WTC11 (cell line): ENCODE results near the gene THBD. TPM values are rescaled to one million over a fixed set of nuclear protein-coding genes. Genes with fewer than 3 reads are reported as not detected.

ENCODE experiments used
- ATAC-seq: fragments of 200-7000 bp; cut with Tn5 transposase; 2 replicates; pipeline ENCODE4 v1.10.0; 2021; ENCODE audit warnings: mild to moderate bottlenecking, moderate library complexity
- CTCF ChIA-PET: fragments of 300-600 bp; sonication (Branson Sonifier 250); formaldehyde crosslinking; loops from one replicate; lab custom pipeline; 2021; ENCODE audit warnings: antibody characterized with exemption; lab: Charles Lee
- POLR2A ChIA-PET: fragments of 350-600 bp; sonication (Branson Sonifier 250); formaldehyde crosslinking; loops from one replicate; lab custom pipeline; 2021; ENCODE audit warnings: antibody characterized with exemption; lab: Charles Lee
- DNase-seq: peaks from one replicate; pipeline ENCODE4 v3.0.0; 2021; ENCODE audit warnings: low spot score
- H3K27ac Mint-ChIP-seq: 2 replicates; pipeline ENCODE4 v1.8.0; 2021; ENCODE audit warnings: mixed read lengths
- H3K27me3 Mint-ChIP-seq: 2 replicates; pipeline ENCODE4 v1.8.0; 2021; ENCODE audit warnings: low read depth, mild to moderate bottlenecking, moderate library complexity, mixed read lengths
- H3K36me3 Mint-ChIP-seq: 2 replicates; pipeline ENCODE4 v1.8.0; 2021; ENCODE audit warnings: mixed read lengths
- H3K4me1 Mint-ChIP-seq: 2 replicates; pipeline ENCODE4 v1.8.0; 2022; ENCODE audit warnings: mixed read lengths
- H3K4me3 Mint-ChIP-seq: 2 replicates; pipeline ENCODE4 v1.8.0; 2021; ENCODE audit warnings: mild to moderate bottlenecking, moderate library complexity, mixed read lengths
- H3K9me3 Mint-ChIP-seq: 2 replicates; pipeline ENCODE4 v1.8.0; 2021; ENCODE audit warnings: mixed read lengths
- ATF1 ChIP-seq: sonication (generic); formaldehyde crosslinking; IDR thresholded peaks from 2 replicates; pipeline ENCODE4 v1.8.1; 2023; ENCODE audit warnings: mild to moderate bottlenecking, moderate library complexity, missing genetic modification reagents
- CBFB ChIP-seq: sonication (generic); formaldehyde crosslinking; IDR thresholded peaks from 2 replicates; pipeline ENCODE4 v1.8.1; 2022; ENCODE audit warnings: mild to moderate bottlenecking, low read depth, missing genetic modification reagents
- CREM ChIP-seq: sonication (generic); formaldehyde crosslinking; IDR thresholded peaks from 2 replicates; pipeline ENCODE4 v1.8.1; 2022; ENCODE audit warnings: mild to moderate bottlenecking, missing genetic modification reagents, moderate library complexity
- CTCF ChIP-seq: fragments of 200-600 bp; IDR thresholded peaks from 2 replicates; pipeline ENCODE4 v1.8.0; 2022; ENCODE audit warnings: antibody characterized with exemption
- E2F4 ChIP-seq: sonication (generic); formaldehyde crosslinking; IDR thresholded peaks from 2 replicates; pipeline ENCODE4 v1.8.1; 2022; ENCODE audit warnings: low read depth, mild to moderate bottlenecking, moderate library complexity, missing genetic modification reagents, borderline replicate concordance
- ETV6 ChIP-seq: sonication (generic); formaldehyde crosslinking; IDR thresholded peaks from 2 replicates; pipeline ENCODE4 v1.8.1; 2022; ENCODE audit warnings: mild to moderate bottlenecking, missing genetic modification reagents
- GABPB1 ChIP-seq: sonication (generic); formaldehyde crosslinking; IDR thresholded peaks from 2 replicates; pipeline ENCODE4 v1.8.1; 2023; ENCODE audit warnings: mild to moderate bottlenecking, missing genetic modification reagents
- MXD4 ChIP-seq: fragments of 250-450 bp; sonication (Bioruptor Pico); IDR thresholded peaks from 2 replicates; pipeline ENCODE4 v1.8.0; 2021; ENCODE audit warnings: mild to moderate bottlenecking, moderate library complexity, borderline replicate concordance
- NR2C2 ChIP-seq: sonication (generic); formaldehyde crosslinking; IDR thresholded peaks from 2 replicates; pipeline ENCODE4 v1.8.0; 2022; ENCODE audit warnings: mild to moderate bottlenecking, missing genetic modification reagents
- OVOL2 ChIP-seq: fragments of 250-450 bp; sonication (Bioruptor Pico); IDR thresholded peaks from 2 replicates; pipeline ENCODE4 v1.9.0; 2021; ENCODE audit warnings: mild to moderate bottlenecking, borderline replicate concordance
- PRDM15 ChIP-seq: sonication (generic); formaldehyde crosslinking; IDR thresholded peaks from 2 replicates; pipeline ENCODE4 v1.8.0; 2022; ENCODE audit warnings: missing genetic modification reagents
- SMAD3 ChIP-seq: sonication (generic); formaldehyde crosslinking; IDR thresholded peaks from 2 replicates; pipeline ENCODE4 v1.8.0; 2022; ENCODE audit warnings: missing genetic modification reagents, mild to moderate bottlenecking, borderline replicate concordance
- SOX15 ChIP-seq: fragments of 250-450 bp; sonication (Bioruptor Pico); IDR thresholded peaks from 2 replicates; pipeline ENCODE4 v1.9.0; 2021; ENCODE audit warnings: mild to moderate bottlenecking
- TCF7 ChIP-seq: sonication (generic); formaldehyde crosslinking; IDR thresholded peaks from 2 replicates; pipeline ENCODE4 v1.8.0; 2022; ENCODE audit warnings: mild to moderate bottlenecking, low read depth, missing genetic modification reagents, moderate library complexity
- TEAD1 ChIP-seq: sonication (generic); formaldehyde crosslinking; IDR thresholded peaks from 2 replicates; pipeline ENCODE4 v1.8.0; 2022; ENCODE audit warnings: mild to moderate bottlenecking, missing genetic modification reagents
- TEAD4 ChIP-seq: sonication (generic); formaldehyde crosslinking; IDR thresholded peaks from 2 replicates; pipeline ENCODE4 v1.8.0; 2022; ENCODE audit warnings: mild to moderate bottlenecking, missing genetic modification reagents
- ZNF532 ChIP-seq: fragments of 250-450 bp; sonication (Bioruptor Pico); IDR thresholded peaks from 2 replicates; pipeline ENCODE4 v1.9.0; 2021; ENCODE audit warnings: mild to moderate bottlenecking, borderline replicate concordance
- ZNF671 ChIP-seq: fragments of 250-450 bp; sonication (Bioruptor Pico); IDR thresholded peaks from 2 replicates; pipeline ENCODE4 v1.8.0; 2021; ENCODE audit warnings: mild to moderate bottlenecking
- total RNA-seq: library from RNA; stranded (reverse); gene quantifications from 3 replicates; pipeline ENCODE4 v1.2.3, GENCODE V29; 2021
- TF ChIP-seq, protein P1 (sequence below): sonication (generic); formaldehyde crosslinking; IDR thresholded peaks from 2 replicates; pipeline ENCODE4 v1.8.1; 2022; ENCODE audit warnings: mild to moderate bottlenecking, missing genetic modification reagents, moderate library complexity, borderline replicate concordance

THBD gene
- total RNA-seq, 1 experiment from 2014 or later = 1.0 TPM

GRCh38 chr20:23010096-23010495 is 39.4 kb downstream of the THBD start:
- H3K4me1 Mint-ChIP-seq = peaks cover 9% of the 10 kb centered on the region
- H3K27ac Mint-ChIP-seq = no peak overlapping the region
- DNase-seq (no peak), ATAC-seq (no peak)
- H3K36me3 Mint-ChIP-seq = no peaks in the 10 kb centered on the region
- H3K4me3 Mint-ChIP-seq = no peak overlapping the region
- no peaks in the 10 kb centered on the region; the same call in 1 of the 2 replicates for H3K27me3 Mint-ChIP-seq
- CTCF ChIA-PET = interaction anchor here (1.4 kb wide), 1 partner anchor 35 kb away, joined by 4 read pairs; no protein-coding TSS in a partner anchor
- TF ChIP-seq ZNF532 (CRISPR knock-in tag) (no peak), ATF1 (CRISPR knock-in tag) (no peak), CTCF (no peak), CBFB (CRISPR knock-in tag) (no peak), E2F4 (CRISPR knock-in tag) (no peak)
- TF ChIP-seq, all 79 proteins: peak for 0
- POLR2A ChIA-PET = no interaction called here
- 0 out of 2 replicates have a peak, but pooled peaks cover 3% of the 10 kb centered on the region for H3K9me3 Mint-ChIP-seq

GRCh38 chr20:23009636-23010035 is 39.8 kb downstream of the THBD start:
- no peak overlapping the region for H3K4me3 Mint-ChIP-seq
- peaks cover 9% of the 10 kb centered on the region for H3K4me1 Mint-ChIP-seq
- H3K27me3 Mint-ChIP-seq = no peaks in the 10 kb centered on the region; the same call in 1 of the 2 replicates
- CTCF ChIA-PET = interaction anchor here (1.4 kb wide), 1 partner anchor 35 kb away, joined by 4 read pairs; no protein-coding TSS in a partner anchor
- no peaks in the 10 kb centered on the region for H3K9me3 Mint-ChIP-seq
- DNase-seq (no peak), ATAC-seq (no peak)
- H3K36me3 Mint-ChIP-seq = no peaks in the 10 kb centered on the region
- POLR2A ChIA-PET = no interaction called here
- no peak overlapping the region for H3K27ac Mint-ChIP-seq
- TF ChIP-seq TEAD1 = no peak
- TF ChIP-seq CREM (CRISPR knock-in tag) = no peak
- TF ChIP-seq MXD4 (CRISPR knock-in tag) = no peak
- TF ChIP-seq OVOL2 (CRISPR knock-in tag) = no peak
- no peak for TF ChIP-seq TEAD4 (CRISPR knock-in tag)
- no peak for TF ChIP-seq TCF7
- no peak for TF ChIP-seq SOX15 (CRISPR knock-in tag)
- no peak for TF ChIP-seq GABPB1 (CRISPR knock-in tag)
- TF ChIP-seq ZNF671 (CRISPR knock-in tag) = no peak
- TF ChIP-seq, protein P1, sequence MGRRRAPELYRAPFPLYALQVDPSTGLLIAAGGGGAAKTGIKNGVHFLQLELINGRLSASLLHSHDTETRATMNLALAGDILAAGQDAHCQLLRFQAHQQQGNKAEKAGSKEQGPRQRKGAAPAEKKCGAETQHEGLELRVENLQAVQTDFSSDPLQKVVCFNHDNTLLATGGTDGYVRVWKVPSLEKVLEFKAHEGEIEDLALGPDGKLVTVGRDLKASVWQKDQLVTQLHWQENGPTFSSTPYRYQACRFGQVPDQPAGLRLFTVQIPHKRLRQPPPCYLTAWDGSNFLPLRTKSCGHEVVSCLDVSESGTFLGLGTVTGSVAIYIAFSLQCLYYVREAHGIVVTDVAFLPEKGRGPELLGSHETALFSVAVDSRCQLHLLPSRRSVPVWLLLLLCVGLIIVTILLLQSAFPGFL = no peak
- TF ChIP-seq ETV6 = no peak
- TF ChIP-seq NR2C2 (CRISPR knock-in tag) = no peak
- TF ChIP-seq CBFB (CRISPR knock-in tag) = no peak
- TF ChIP-seq ATF1 (CRISPR knock-in tag) = no peak
- no peak for TF ChIP-seq CTCF
- TF ChIP-seq E2F4 (CRISPR knock-in tag) = no peak
- TF ChIP-seq PRDM15 (CRISPR knock-in tag) = no peak
- no peak for TF ChIP-seq SMAD3 (CRISPR knock-in tag)
